Spleen (tissue), 11 donors: ENCODE measurements around the gene GAMT. TPM values are rescaled to one million over a fixed set of nuclear protein-coding genes. Genes with fewer than 3 reads are reported as not detected.

Experiments
- DNase-seq: peaks from one replicate; pipeline ENCODE4 v3.0.0-alpha.2; 2020
- H3K27ac ChIP-seq, 8 donors: fragments of 200-600 bp; sonication (generic) in 7 of 8; 1 replicate in 4 of 8; 2 replicates in 4 of 8; pipeline versions ENCODE4 v1.5.0 to v1.8.0; 2016 to 2021; ENCODE audit warnings: inconsistent platforms in 4 of 8, mild to moderate bottlenecking in 4 of 8, moderate library complexity in 1 of 8
- H3K27me3 ChIP-seq, 7 donors: fragments of 200-600 bp; sonication (generic) in 6 of 7; replicated peaks in 1 of 7; 1 replicate in 4 of 7; 2 replicates in 3 of 7; pipeline versions ENCODE4 v1.5.0 to v1.8.0; 2016 to 2021; ENCODE audit warnings: inconsistent platforms in 3 of 7, mild to moderate bottlenecking in 1 of 7
- H3K36me3 ChIP-seq, 6 donors: fragments of 200-600 bp; sonication (generic) in 5 of 6; 1 replicate in 4 of 6; 2 replicates in 2 of 6; pipeline versions ENCODE4 v1.5.0 to v1.8.0; 2016 to 2021; ENCODE audit warnings: inconsistent platforms in 2 of 6
- H3K4me1 ChIP-seq, 6 donors: fragments of 200-600 bp; sonication (generic) in 5 of 6; 1 replicate in 3 of 6; 2 replicates in 3 of 6; pipeline versions ENCODE4 v1.5.0 to v1.8.0; 2016 to 2021; ENCODE audit warnings: inconsistent platforms in 3 of 6
- H3K4me3 ChIP-seq, 8 donors: fragments of 200-600 bp; sonication (generic) in 7 of 8; 1 replicate in 4 of 8; 2 replicates in 4 of 8; pipeline versions ENCODE4 v1.5.0 to v1.8.0; 2016 to 2021; ENCODE audit warnings: inconsistent platforms in 4 of 8, mild to moderate bottlenecking in 4 of 8, moderate library complexity in 2 of 8
- H3K9me3 ChIP-seq, 8 donors: fragments of 200-600 bp; sonication (generic) in 7 of 8; 1 replicate in 4 of 8; 2 replicates in 4 of 8; pipeline versions ENCODE4 v1.5.0 to v1.8.0; 2016 to 2021; ENCODE audit warnings: inconsistent platforms in 4 of 8
- POLR2A ChIP-seq, 3 donors: fragments of 450-650 bp; IDR thresholded peaks; one replicate each; pipeline ENCODE4 v1.5.1; 2017; ENCODE audit warnings: antibody characterized with exemption in 3 of 3, mild to moderate bottlenecking in 1 of 3
- POLR2AphosphoS5 ChIP-seq, 3 donors: sonication (generic); formaldehyde crosslinking; IDR thresholded peaks; one replicate each; pipeline ENCODE4 v1.5.1; 2017; ENCODE audit warnings: antibody characterized with exemption in 3 of 3
- WGBS, 5 donors: extraction: QIAGEN DNeasy Blood & Tissue Kit in 3 of 5; methylation state at CpG; one replicate each; pipeline versions ENCODE4 v1.1.5 to v1.1.7; 2013 to 2018; 5-methylcytosine and 5-hydroxymethylcytosine counted together
- intact Hi-C: fragments of 100-400 bp; cut with DNase I; formaldehyde crosslinking; loops from one replicate; pipeline ENCODE4 v1.15.0; 2023; ENCODE audit warnings: low total_unique reads
- polyA plus RNA-seq, 3 donors: library from polyadenylated mRNA; stranded (reverse); fragments of 200-250 nt; gene quantifications; one replicate each; pipeline ENCODE4 v1.2.1, GENCODE V29; 2013
- total RNA-seq, 7 donors: library from RNA; depleted of rRNA in 3 of 7; stranded (reverse); fragments of >200 nt in 3 of 7; fragmentation: NEBNext Ultra II Directional in 4 of 7; extraction: Animal tissue kit (Norgen Biotek cat#: 25700) in 4 of 7; gene quantifications; one replicate each; pipeline versions ENCODE4 v1.1.0 to v1.2.1, GENCODE V29; 2016 to 2021
- TF ChIP-seq, protein P1 (sequence below), 11 experiments: fragments of 200-600 bp in 7 of 11; fragments of 450-650 bp in 4 of 11; sonication (generic) in 4 of 11; IDR thresholded peaks in 8 of 11; conservative IDR thresholded peaks in 3 of 11; 1 replicate in 7 of 11; 2 replicates in 4 of 11; pipeline versions ENCODE4 v1.4.0 to v1.8.0; 2016 to 2021; ENCODE audit warnings: antibody characterized with exemption in 11 of 11, inconsistent platforms in 4 of 11, mild to moderate bottlenecking in 1 of 11
- donor health status: healthy with polysubstance abuse.
- donor health status: DM: no; HTN: no; CAD: no; lungs with moderate emphysema.
- donor health status: DM: no; HTN: no; CAD: no.
- donor health status: Bipolar disorder and iron deficiency.
- donor health status: healthy.
- donor health status: DM: no; HTN: no; CAD: no.
- donor health status: DM: yes; HTN: yes; CAD: no.

The GAMT gene
- total and polyA plus RNA-seq, 10 donors: 7.1 to 20.4 (median 12.4) TPM

GRCh38 chr19:1431759-1432506 is 30.6 kb upstream of the GAMT start:
- no peak overlapping the region for H3K4me3 ChIP-seq
- 88 to 95% (median 92%) methylated on average over 20 to 24 of the region's 24 CpGs for WGBS, 5 donors
- no peak for DNase-seq
- H3K36me3 ChIP-seq: peaks cover 3 to 95% (median 79%) of the 10 kb centered on the region in 6 donors
- H3K27ac ChIP-seq: no peak overlapping the region
- no peaks in the 10 kb centered on the region for H3K27me3 ChIP-seq
- TF ChIP-seq, protein P1, sequence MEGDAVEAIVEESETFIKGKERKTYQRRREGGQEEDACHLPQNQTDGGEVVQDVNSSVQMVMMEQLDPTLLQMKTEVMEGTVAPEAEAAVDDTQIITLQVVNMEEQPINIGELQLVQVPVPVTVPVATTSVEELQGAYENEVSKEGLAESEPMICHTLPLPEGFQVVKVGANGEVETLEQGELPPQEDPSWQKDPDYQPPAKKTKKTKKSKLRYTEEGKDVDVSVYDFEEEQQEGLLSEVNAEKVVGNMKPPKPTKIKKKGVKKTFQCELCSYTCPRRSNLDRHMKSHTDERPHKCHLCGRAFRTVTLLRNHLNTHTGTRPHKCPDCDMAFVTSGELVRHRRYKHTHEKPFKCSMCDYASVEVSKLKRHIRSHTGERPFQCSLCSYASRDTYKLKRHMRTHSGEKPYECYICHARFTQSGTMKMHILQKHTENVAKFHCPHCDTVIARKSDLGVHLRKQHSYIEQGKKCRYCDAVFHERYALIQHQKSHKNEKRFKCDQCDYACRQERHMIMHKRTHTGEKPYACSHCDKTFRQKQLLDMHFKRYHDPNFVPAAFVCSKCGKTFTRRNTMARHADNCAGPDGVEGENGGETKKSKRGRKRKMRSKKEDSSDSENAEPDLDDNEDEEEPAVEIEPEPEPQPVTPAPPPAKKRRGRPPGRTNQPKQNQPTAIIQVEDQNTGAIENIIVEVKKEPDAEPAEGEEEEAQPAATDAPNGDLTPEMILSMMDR (IDR thresholded peaks at IDR 0.05 in 8 of 11, conservative IDR thresholded peaks at IDR 0.05 in 3 of 11): no peak
- peak in 2 of 3 donors; percentile 2 to 53 for TF ChIP-seq POLR2AphosphoS5 (IDR thresholded peaks at IDR 0.05)
- TF ChIP-seq POLR2A (IDR thresholded peaks at IDR 0.05): no peak
- intact Hi-C loops: no loop called here
- peaks cover 0 to 30% (median 3%) of the 10 kb centered on the region in 6 donors for H3K4me1 ChIP-seq
- no peaks in the 10 kb centered on the region for H3K9me3 ChIP-seq

- WGBS, 5 donors: 90 to 95% (median 91%) methylated on average over 13 to 14 of the region's 14 CpGs
- DNase-seq: no peak
- H3K4me3 ChIP-seq: no peak overlapping the region
- TF ChIP-seq POLR2A (IDR thresholded peaks at IDR 0.05) (no peak), POLR2AphosphoS5 (IDR thresholded peaks at IDR 0.05) (peak in 1 of 3 donors; percentile 62)
- TF ChIP-seq, protein P1 (IDR thresholded peaks at IDR 0.05 in 8 of 11, conservative IDR thresholded peaks at IDR 0.05 in 3 of 11): no peak
- peaks cover 0 to 26% (median 3%) of the 10 kb centered on the region in 6 donors for H3K4me1 ChIP-seq
- H3K27me3 ChIP-seq: no peaks in the 10 kb centered on the region
- no peak overlapping the region for H3K27ac ChIP-seq
- H3K36me3 ChIP-seq: peaks cover 3 to 100% (median 91%) of the 10 kb centered on the region in 6 donors
- no peaks in the 10 kb centered on the region for H3K9me3 ChIP-seq
- intact Hi-C loops: no loop called here
Measured at GRCh38 chr19:1430246-1430645, 28.9 kb upstream of the GAMT start.

GRCh38 chr19:1429750-1430149 is 28.4 kb upstream of the GAMT start:
- WGBS, 5 donors: 88 to 96% (median 92%) methylated on average over 3 to 14 of the region's 14 CpGs
- no peak for DNase-seq
- Histone ChIP-seq H3K4me1 (peaks cover 0 to 22% (median 2%) of the 10 kb centered on the region in 6 donors), H3K27ac (no peak overlapping the region), H3K36me3 (peaks cover 3 to 100% (median 92%) of the 10 kb centered on the region in 6 donors), H3K27me3 (no peaks in the 10 kb centered on the region), H3K4me3 (no peak overlapping the region), H3K9me3 (no peaks in the 10 kb centered on the region)
- intact Hi-C loops: no loop called here
- no peak for TF ChIP-seq POLR2AphosphoS5 (IDR thresholded peaks at IDR 0.05)
- TF ChIP-seq POLR2A (IDR thresholded peaks at IDR 0.05): no peak
- TF ChIP-seq, protein P1 (IDR thresholded peaks at IDR 0.05 in 8 of 11, conservative IDR thresholded peaks at IDR 0.05 in 3 of 11): no peak

DNA sequence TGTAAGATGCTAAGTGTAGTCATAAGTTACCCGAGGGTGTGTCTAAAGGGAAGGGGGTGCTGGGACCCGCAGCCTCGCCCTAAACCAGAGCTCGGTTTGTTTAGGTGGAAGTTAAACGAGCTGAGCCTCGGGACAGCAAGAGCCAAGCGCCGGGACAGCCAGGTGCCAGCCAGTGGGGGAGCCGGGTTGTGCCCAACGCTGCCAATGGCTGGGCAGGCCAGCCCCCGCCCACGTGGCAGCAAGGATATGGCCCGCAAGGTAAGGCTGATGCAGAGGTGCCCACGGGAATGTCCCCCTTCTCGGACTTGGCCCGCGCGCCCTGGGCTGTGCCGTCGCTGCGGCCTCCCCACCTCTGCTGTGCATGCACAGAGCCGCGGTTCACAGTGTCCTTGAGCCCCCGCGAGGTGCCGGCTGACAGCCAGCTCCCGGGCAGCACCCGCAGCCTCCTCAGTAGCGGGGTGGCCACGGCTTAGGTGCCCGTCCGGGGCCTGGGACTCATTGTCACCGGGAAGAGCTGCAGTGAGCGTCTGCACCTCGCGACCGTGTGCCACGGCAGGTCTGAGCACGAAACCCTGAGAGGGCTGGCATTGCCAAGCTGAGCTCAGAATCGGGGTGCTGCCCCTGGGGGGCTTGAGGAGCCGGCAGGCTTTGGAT is 27.5 kb upstream of the GAMT start:
- Histone ChIP-seq H3K27ac (no peak overlapping the region), H3K4me1 (peaks cover 0 to 20% (median 3%) of the 10 kb centered on the region in 6 donors), H3K36me3 (peaks cover 3 to 100% (median 90%) of the 10 kb centered on the region in 6 donors), H3K9me3 (no peaks in the 10 kb centered on the region), H3K27me3 (no peaks in the 10 kb centered on the region), H3K4me3 (no peak overlapping the region)
- intact Hi-C loops: no loop called here
- no peak for DNase-seq
- WGBS, 5 donors: 91 to 95% (median 94%) methylated on average over 23 to 41 of the region's 41 CpGs
- TF ChIP-seq, protein P1 (IDR thresholded peaks at IDR 0.05 in 8 of 11, conservative IDR thresholded peaks at IDR 0.05 in 3 of 11): no peak
- TF ChIP-seq POLR2AphosphoS5 (IDR thresholded peaks at IDR 0.05): peak; percentile 4 to 72 (median 37)
- TF ChIP-seq POLR2A (IDR thresholded peaks at IDR 0.05): no peak
